Neuronal stem cell (in vitro differentiated cells): ENCODE data around the gene MAP3K20.

Experiments used
- DNase-seq: peaks from one replicate; pipeline ENCODE4 v3.0.0-alpha.2; 2013; ENCODE audit warnings: low spot score
- H2AFZ ChIP-seq: one replicate; pipeline ENCODE4 v1.6.1; 2013; ENCODE audit warnings: mild to moderate bottlenecking, low read length, inconsistent platforms
- H2AK5ac ChIP-seq: 2 replicates; pipeline ENCODE4 v1.6.1; 2013; ENCODE audit warnings: low read depth, mild to moderate bottlenecking, inconsistent platforms, low read length, moderate library complexity, mixed read lengths
- H2BK120ac ChIP-seq: 2 replicates; pipeline ENCODE4 v1.6.1; 2013; ENCODE audit warnings: low read depth, mild to moderate bottlenecking, inconsistent platforms, low read length, moderate library complexity, mixed read lengths
- H2BK12ac ChIP-seq: one replicate; pipeline ENCODE4 v1.6.1; 2013; ENCODE audit warnings: low read length, inconsistent platforms
- H2BK15ac ChIP-seq: 2 replicates; pipeline ENCODE4 v1.6.1; 2013; ENCODE audit warnings: mild to moderate bottlenecking, low read length, inconsistent platforms, mixed read lengths
- H2BK5ac ChIP-seq: one replicate; pipeline ENCODE4 v1.6.1; 2013; ENCODE audit warnings: inconsistent platforms, mild to moderate bottlenecking, low read length, moderate library complexity
- H3K14ac ChIP-seq: one replicate; pipeline ENCODE4 v1.6.1; 2013; ENCODE audit warnings: low read length, inconsistent platforms
- H3K18ac ChIP-seq: 2 replicates; pipeline ENCODE4 v1.6.1; 2013; ENCODE audit warnings: low read length, inconsistent platforms
- H3K23ac ChIP-seq: 2 replicates; pipeline ENCODE4 v1.6.1; 2013; ENCODE audit warnings: low read depth, mild to moderate bottlenecking, mixed read lengths, low read length, inconsistent platforms; ENCODE audit not compliant: poor library complexity
- H3K27ac ChIP-seq: replicated peaks from 3 replicates; pipeline ENCODE4 v1.5.1; 2013; ENCODE audit warnings: low read length, inconsistent platforms
- H3K27me3 ChIP-seq, 3 experiments: 2 replicates each; pipeline ENCODE4 v1.6.1; 2013; ENCODE audit warnings: low read length in 3 of 3, mild to moderate bottlenecking in 2 of 3, inconsistent platforms in 1 of 3, low read depth in 1 of 3, mixed read lengths in 1 of 3, moderate library complexity in 1 of 3; ENCODE audit not compliant: control insufficient read depth in 3 of 3, insufficient read depth in 3 of 3
- H3K36me3 ChIP-seq, 2 donors: replicated peaks in 1 of 2; 2 replicates each; pipeline ENCODE4 v1.6.1; 2013; ENCODE audit warnings: low read length in 2 of 2; ENCODE audit not compliant: control insufficient read depth in 2 of 2, insufficient read depth in 2 of 2
- H3K4ac ChIP-seq: 2 replicates; pipeline ENCODE4 v1.6.1; 2013; ENCODE audit warnings: inconsistent platforms, mild to moderate bottlenecking, low read length, moderate library complexity
- H3K4me1 ChIP-seq, 2 donors: 1 replicate in 1 of 2; 2 replicates in 1 of 2; pipeline ENCODE4 v1.6.1; 2013; ENCODE audit warnings: low read length in 2 of 2, low read depth in 1 of 2; ENCODE audit not compliant: control insufficient read depth in 2 of 2, insufficient read depth in 1 of 2
- H3K4me2 ChIP-seq: one replicate; pipeline ENCODE4 v1.6.1; 2013; ENCODE audit warnings: mild to moderate bottlenecking, low read length, inconsistent platforms; ENCODE audit not compliant: insufficient read depth, poor library complexity, severe bottlenecking
- H3K4me3 ChIP-seq, 2 donors: 2 replicates each; pipeline ENCODE4 v1.5.1; 2013; ENCODE audit warnings: low read length in 2 of 2, mild to moderate bottlenecking in 2 of 2, inconsistent platforms in 1 of 2, moderate library complexity in 1 of 2
- H3K79me1 ChIP-seq: one replicate; pipeline ENCODE4 v1.6.1; 2013; ENCODE audit warnings: low read depth, mild to moderate bottlenecking, inconsistent platforms, low read length, moderate library complexity
- H3K9ac ChIP-seq: one replicate; pipeline ENCODE4 v1.6.1; 2013; ENCODE audit warnings: mild to moderate bottlenecking, low read depth, low read length, inconsistent platforms; ENCODE audit not compliant: poor library complexity
- H3K9me3 ChIP-seq, 2 donors: replicated peaks in 1 of 2; 2 replicates each; pipeline versions ENCODE3 to v1.6.1; 2013; ENCODE audit warnings: low read length in 2 of 2, mild to moderate bottlenecking in 2 of 2, inconsistent platforms in 1 of 2, low read depth in 1 of 2, mixed read lengths in 1 of 2, moderate library complexity in 1 of 2; ENCODE audit not compliant: control insufficient read depth in 2 of 2, insufficient read depth in 1 of 2
- H4K8ac ChIP-seq: one replicate; pipeline ENCODE4 v1.6.1; 2013; ENCODE audit warnings: low read depth, mild to moderate bottlenecking, inconsistent platforms, low read length, moderate library complexity
- H4K91ac ChIP-seq: one replicate; pipeline ENCODE4 v1.6.1; 2013; ENCODE audit warnings: low read length, low read depth, mild to moderate bottlenecking, inconsistent platforms; ENCODE audit not compliant: poor library complexity
- whole genome bisulfite sequencing, 2 donors: extraction: QIAGEN DNeasy Blood & Tissue Kit; methylation state at CpG; one replicate each; pipeline ENCODE4 v1.1.7; 2013; ENCODE audit warnings: missing lambda C conversion rate in 2 of 2, mixed read lengths in 1 of 2; ENCODE audit not compliant: insufficient read length in 2 of 2, insufficient replicate concordance in 1 of 2; ENCODE audit errors: extremely low coverage in 2 of 2; 5-methylcytosine and 5-hydroxymethylcytosine counted together

MAP3K20 gene

DNA sequence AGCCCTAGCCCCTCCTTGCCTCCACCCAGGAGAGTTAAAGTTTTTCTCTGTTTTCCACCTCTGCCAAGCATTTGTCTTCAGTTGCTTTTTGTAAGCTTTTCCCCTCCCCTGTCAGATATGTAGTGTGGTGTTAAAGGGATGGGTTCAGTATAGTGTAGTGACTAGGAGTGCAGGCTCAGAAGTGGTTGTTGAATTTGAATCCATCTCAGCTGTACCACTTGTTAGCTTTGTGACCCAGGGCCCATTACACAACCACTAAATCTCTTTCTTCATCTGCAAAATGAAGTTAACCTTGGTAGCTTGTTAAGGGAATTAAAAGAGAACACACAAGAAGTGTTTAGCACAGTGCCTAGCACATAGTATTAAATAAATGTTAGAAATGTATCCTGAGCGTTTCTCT lies 56.9 kb downstream of the MAP3K20 start:
- no peak overlapping the region for H4K8ac ChIP-seq
- no peak overlapping the region for H3K4me2 ChIP-seq
- no peaks in the 10 kb centered on the region for H3K9me3 ChIP-seq
- peaks cover 3 to 16% of the 10 kb centered on the region in 2 donors for H3K4me1 ChIP-seq
- no peaks in the 10 kb centered on the region for H3K27me3 ChIP-seq
- no peak overlapping the region for H3K18ac ChIP-seq
- H3K79me1 ChIP-seq: no peaks in the 10 kb centered on the region
- no peak overlapping the region for H3K27ac ChIP-seq
- H2BK120ac ChIP-seq: no peak overlapping the region
- H2BK5ac ChIP-seq: no peak overlapping the region
- no peaks in the 10 kb centered on the region for H3K36me3 ChIP-seq
- no peak overlapping the region for H3K23ac ChIP-seq
- H3K14ac ChIP-seq: no peak overlapping the region
- H2BK15ac ChIP-seq: no peak overlapping the region
- DNase-seq: no peak
- no peak overlapping the region for H3K4me3 ChIP-seq
- no peak overlapping the region for H2AFZ ChIP-seq
- no peak overlapping the region for H3K9ac ChIP-seq
- H2BK12ac ChIP-seq: no peak overlapping the region
- H2AK5ac ChIP-seq: no peak overlapping the region
- H4K91ac ChIP-seq: no peak overlapping the region
- H3K4ac ChIP-seq: no peak overlapping the region
- no CpG with 5 or more reads among the region's 1 CpG for WGBS, 2 donors

DNA sequence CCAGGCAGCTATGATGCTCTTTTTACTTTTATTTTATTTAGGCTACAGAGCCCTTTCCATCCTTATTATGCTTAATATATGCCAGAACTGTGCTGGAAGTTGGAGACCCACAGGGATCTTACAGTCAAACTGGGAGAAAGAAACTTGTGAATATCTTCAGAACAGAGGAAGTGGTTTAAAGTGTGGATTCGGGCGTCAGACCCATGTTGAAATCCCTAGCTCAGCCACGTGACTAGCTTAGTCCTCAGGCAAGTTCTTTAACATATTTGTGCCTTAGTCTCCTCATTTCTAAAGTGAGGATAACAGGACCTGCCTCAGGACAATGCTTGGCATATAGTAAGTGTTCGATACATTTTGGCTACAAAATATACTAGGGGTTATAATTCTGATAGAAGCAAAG lies 59.1 kb downstream of the MAP3K20 start:
- Histone ChIP-seq H2BK5ac (no peak overlapping the region), H3K4me3 (no peak overlapping the region)
- WGBS, 2 donors: no CpG with 5 or more reads among the region's 4 CpGs

DNA sequence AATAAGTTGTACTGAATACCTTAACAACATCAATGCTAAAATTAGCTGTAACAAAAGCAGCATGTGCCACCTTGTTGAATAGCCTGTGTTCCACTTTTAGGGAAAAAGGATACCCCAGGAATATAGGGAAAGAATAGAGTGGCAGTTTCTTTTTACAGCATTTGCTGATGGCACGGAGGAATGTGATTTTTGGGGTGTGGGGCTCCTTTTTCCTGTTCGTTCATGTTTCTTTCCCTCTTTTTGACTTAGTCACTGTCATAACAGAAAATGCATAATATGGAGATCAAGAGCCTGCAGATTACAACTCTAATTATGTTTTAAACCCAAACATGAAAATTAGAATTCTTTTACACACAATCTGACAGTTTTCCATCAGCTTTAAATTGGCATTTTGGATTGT lies 60.4 kb downstream of the MAP3K20 start:
- H3K36me3 ChIP-seq: no peaks in the 10 kb centered on the region
- no peak overlapping the region for H2BK120ac ChIP-seq
- DNase-seq: no peak
- H2AFZ ChIP-seq: no peak overlapping the region
- H4K91ac ChIP-seq: no peak overlapping the region
- H3K23ac ChIP-seq: no peak overlapping the region
- H3K18ac ChIP-seq: no peak overlapping the region
- H2AK5ac ChIP-seq: no peak overlapping the region
- no peak overlapping the region for H2BK5ac ChIP-seq
- no peak overlapping the region for H3K9ac ChIP-seq
- H3K4me3 ChIP-seq: no peak overlapping the region
- WGBS, 2 donors: no CpG with 5 or more reads among the region's 2 CpGs
- no peaks in the 10 kb centered on the region for H3K27me3 ChIP-seq
- no peak overlapping the region for H3K4ac ChIP-seq
- no peak overlapping the region for H3K27ac ChIP-seq
- H4K8ac ChIP-seq: no peak overlapping the region
- H3K14ac ChIP-seq: no peak overlapping the region
- peaks cover 3 to 10% of the 10 kb centered on the region in 2 donors for H3K4me1 ChIP-seq
- H3K4me2 ChIP-seq: no peak overlapping the region
- H3K9me3 ChIP-seq: peaks cover 0 to 2% of the 10 kb centered on the region in 2 donors
- H2BK15ac ChIP-seq: no peak overlapping the region
- H3K79me1 ChIP-seq: no peaks in the 10 kb centered on the region
- no peak overlapping the region for H2BK12ac ChIP-seq

More for the DNA sequence above, 59.1 kb downstream of the MAP3K20 start:
- Histone ChIP-seq H3K4me1 (peaks cover 3 to 16% of the 10 kb centered on the region in 2 donors), H3K27me3 (no peaks in the 10 kb centered on the region), H2AK5ac (no peak overlapping the region), H2BK12ac (no peak overlapping the region), H3K4ac (no peak overlapping the region), H2BK120ac (no peak overlapping the region), H3K9me3 (no peaks in the 10 kb centered on the region), H3K9ac (no peak overlapping the region), H3K14ac (no peak overlapping the region), H3K18ac (no peak overlapping the region), H3K23ac (no peak overlapping the region), H4K91ac (no peak overlapping the region), H3K79me1 (no peaks in the 10 kb centered on the region), H4K8ac (no peak overlapping the region), H3K4me2 (no peak overlapping the region), H3K27ac (no peak overlapping the region), H2BK15ac (no peak overlapping the region), H3K36me3 (no peaks in the 10 kb centered on the region), H2AFZ (no peak overlapping the region)
- no peak for DNase-seq

DNA sequence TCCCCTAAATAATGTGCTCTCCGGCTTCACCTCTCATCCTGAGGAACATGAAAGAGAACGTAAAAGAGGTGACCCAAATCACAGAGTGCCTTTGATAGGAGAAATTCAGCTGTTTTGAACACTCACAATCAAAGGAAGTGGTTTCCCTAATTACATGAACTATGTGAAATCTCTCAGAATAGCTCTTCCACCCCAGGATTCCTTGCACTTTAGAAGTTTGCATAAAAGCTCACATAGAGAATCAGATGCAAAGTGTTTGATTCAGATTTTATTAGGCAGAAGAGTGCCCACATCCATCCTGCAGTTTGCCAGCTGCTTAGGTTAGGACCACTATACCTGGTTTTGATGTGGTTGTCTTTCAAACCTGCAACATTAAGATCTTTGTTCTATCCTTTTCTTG lies 61.0 kb downstream of the MAP3K20 start:
- no peak overlapping the region for H3K27ac ChIP-seq
- no peak overlapping the region for H3K23ac ChIP-seq
- H3K14ac ChIP-seq: no peak overlapping the region
- H4K8ac ChIP-seq: no peak overlapping the region
- WGBS, 2 donors: no CpG with 5 or more reads among the region's 2 CpGs
- no peaks in the 10 kb centered on the region for H3K27me3 ChIP-seq
- no peak overlapping the region for H2BK5ac ChIP-seq
- H3K9ac ChIP-seq: no peak overlapping the region
- no peaks in the 10 kb centered on the region for H3K36me3 ChIP-seq
- no peaks in the 10 kb centered on the region for H3K79me1 ChIP-seq
- H3K4me2 ChIP-seq: no peak overlapping the region
- H3K4me1 ChIP-seq: peaks cover 3 to 7% of the 10 kb centered on the region in 2 donors
- H2BK15ac ChIP-seq: no peak overlapping the region
- H3K9me3 ChIP-seq: peaks cover 0 to 8% of the 10 kb centered on the region in 2 donors
- no peak overlapping the region for H2AK5ac ChIP-seq
- H3K4me3 ChIP-seq: no peak overlapping the region
- no peak overlapping the region for H2BK120ac ChIP-seq
- H3K18ac ChIP-seq: no peak overlapping the region
- H4K91ac ChIP-seq: no peak overlapping the region
- H2AFZ ChIP-seq: no peak overlapping the region
- no peak overlapping the region for H3K4ac ChIP-seq
- DNase-seq: no peak
- no peak overlapping the region for H2BK12ac ChIP-seq
